ENCODE data around the gene VANGL1. TPM values are rescaled to one million over a fixed set of nuclear protein-coding genes. Genes with fewer than 3 reads are reported as not detected.

VANGL1 gene
- total RNA-seq, 1 experiment from 2014 or later = 10.5 TPM

GRCh38 chr1:115746021-115746690, 104.4 kb downstream of the VANGL1 start:
- Mint-ChIP-seq H3K27ac (ENCODE audit: low read depth, unreplicated experiment) (no peak overlapping the region), H3K9me3 (ENCODE audit: unreplicated experiment) (no peaks in the 10 kb centered on the region), H3K4me3 (ENCODE audit: unreplicated experiment) (no peak overlapping the region), H3K27me3 (ENCODE audit: insufficient read depth, unreplicated experiment) (no peaks in the 10 kb centered on the region), H3K4me1 (ENCODE audit: insufficient read depth, unreplicated experiment) (no peaks in the 10 kb centered on the region), H3K36me3 (ENCODE audit: insufficient read depth, unreplicated experiment) (no peaks in the 10 kb centered on the region)
- DNase-seq (ENCODE audit: unreplicated experiment) = no peak
- CTCF ChIA-PET = interaction anchor here (0.6 to 1.2 kb wide), 2 partner anchors 39 to 75 kb away, joined by 3 to 7 read pairs; no protein-coding TSS in a partner anchor
- BruUV-seq (replicated peaks) = no TSS peak
- no peak for TF ChIP-seq CTCF (IDR thresholded peaks at IDR 0.05; ENCODE audit: unreplicated experiment)
- POLR2A ChIA-PET = no interaction called here
- intact Hi-C loops (cut with micrococcal nuclease) = no loop called here

Other genes with a start within 250 kb of the VANGL1 start
- not detected in 2 replicates for gene CASQ2, start 126.7 kb downstream of the VANGL1 start, total RNA-seq (2022)
- not detected in 2 replicates for gene NHLH2, start 199.2 kb downstream of the VANGL1 start, total RNA-seq (2022)

Measured in MCF 10A (cell line).